HEK293T (cell line): ENCODE results near the gene SUSD4.

ENCODE experiments used
- CTBP1 ChIP-seq: fragments of 450-650 bp; IDR thresholded peaks from 2 replicates; pipeline ENCODE4 v1.6.1; 2016; ENCODE audit warnings: borderline replicate concordance
- ELF4 ChIP-seq: fragments of 450-650 bp; IDR thresholded peaks from 2 replicates; pipeline ENCODE4 v1.6.1; 2017; ENCODE audit warnings: antibody characterized with exemption
- FOXK2 ChIP-seq: fragments of 450-650 bp; IDR thresholded peaks from 2 replicates; pipeline ENCODE4 v1.6.1; 2016; ENCODE audit warnings: mild to moderate bottlenecking
- FOXM1 ChIP-seq: fragments of 450-650 bp; IDR thresholded peaks from 2 replicates; pipeline ENCODE4 v1.6.1; 2017; ENCODE audit warnings: mild to moderate bottlenecking, borderline replicate concordance
- L3MBTL2 ChIP-seq: fragments of 450-650 bp; conservative IDR thresholded peaks from 2 replicates; pipeline ENCODE4 v1.6.1; 2016; ENCODE audit warnings: mild to moderate bottlenecking
- NFRKB ChIP-seq: fragments of 450-650 bp; IDR thresholded peaks from 2 replicates; pipeline ENCODE4 v1.6.1; 2016; ENCODE audit warnings: mild to moderate bottlenecking, moderate library complexity
- SUZ12 ChIP-seq: fragments of 450-650 bp; IDR thresholded peaks from 2 replicates; pipeline ENCODE4 v1.6.1; 2016; ENCODE audit warnings: mild to moderate bottlenecking

DNA sequence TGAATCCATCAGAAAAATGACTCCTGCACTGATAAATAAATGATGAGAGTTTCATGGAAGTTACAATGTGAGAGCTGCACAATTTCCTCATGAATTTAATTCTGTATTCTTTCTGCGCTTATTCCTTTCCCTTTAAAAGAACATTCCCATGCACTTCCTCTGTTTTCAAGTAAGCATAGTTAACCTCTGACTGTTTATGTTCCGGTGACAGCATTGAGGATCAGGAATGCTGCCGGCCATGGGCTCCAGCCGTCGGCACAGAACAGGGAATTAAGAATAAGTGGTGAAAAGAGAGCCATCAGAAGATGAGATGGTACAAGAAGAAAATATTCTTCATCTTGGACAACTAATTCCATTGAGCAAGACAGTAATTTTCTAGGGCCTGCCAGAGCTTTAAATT, 65.3 kb downstream of the SUSD4 start:
- TF ChIP-seq L3MBTL2: no peak
- no peak for TF ChIP-seq CTBP1
- TF ChIP-seq FOXM1: no peak
- TF ChIP-seq ELF4: no peak
- no peak for TF ChIP-seq FOXK2
- no peak for TF ChIP-seq SUZ12
- TF ChIP-seq NFRKB: no peak
